Kidney (tissue), 14 donors: ENCODE measurements around the gene FMN2. TPM values are rescaled to one million over a fixed set of nuclear protein-coding genes. Genes with fewer than 3 reads are reported as not detected.

Source experiments
- DNase-seq, 5 donors: peaks; one replicate each; pipeline ENCODE4 v3.0.0-alpha.2; 2013 to 2020
- FAIRE-seq: peaks from 2 replicates; lab custom pipeline; 2012; peaks lifted over from hg19 to GRCh38; lab: Jason Lieb, UNC
- H3K27ac ChIP-seq, 2 donors: one replicate each; pipeline ENCODE4 v1.7.0; 2013; ENCODE audit warnings: low read depth in 2 of 2, low read length in 2 of 2, inconsistent platforms in 1 of 2
- H3K27me3 ChIP-seq: one replicate; pipeline ENCODE4 v1.7.1; 2013; ENCODE audit warnings: low read length, inconsistent platforms; ENCODE audit not compliant: control insufficient read depth, insufficient read depth
- H3K36me3 ChIP-seq, 3 donors: one replicate each; pipeline versions ENCODE4 v1.7.0 to v1.7.1; 2013; ENCODE audit warnings: low read length in 3 of 3, control low read depth in 1 of 3, inconsistent platforms in 1 of 3; ENCODE audit not compliant: insufficient read depth in 3 of 3, control insufficient read depth in 2 of 3
- H3K4me1 ChIP-seq, 3 donors: one replicate each; pipeline versions ENCODE4 v1.7.0 to v1.7.1; 2013; ENCODE audit warnings: low read length in 3 of 3, inconsistent platforms in 1 of 3, low read depth in 1 of 3; ENCODE audit not compliant: control insufficient read depth in 2 of 3, insufficient read depth in 2 of 3
- H3K4me3 ChIP-seq, 3 donors: one replicate each; pipeline versions ENCODE4 v1.7.0 to v1.8.1; 2013; ENCODE audit warnings: low read length in 3 of 3, control low read depth in 1 of 3, inconsistent platforms in 1 of 3
- H3K9ac ChIP-seq, 3 donors: one replicate each; pipeline versions ENCODE4 v1.7.0 to v1.7.1; 2013; ENCODE audit warnings: low read length in 3 of 3, control low read depth in 1 of 3, inconsistent platforms in 1 of 3
- H3K9me3 ChIP-seq, 3 donors: one replicate each; pipeline versions ENCODE4 v1.7.0 to v1.7.1; 2013; ENCODE audit warnings: low read length in 3 of 3, control low read depth in 1 of 3, inconsistent platforms in 1 of 3; ENCODE audit not compliant: control insufficient read depth in 2 of 3, insufficient read depth in 1 of 3
- intact Hi-C: fragments of 100-400 bp; cut with DNase I; formaldehyde crosslinking; loops from one replicate; pipeline ENCODE4 v1.11.1; 2022
- polyA plus RNA-seq: library from polyadenylated mRNA; stranded (reverse); fragments of 350-450 nt; fragmentation: Illumina TruSeq; extraction: RNeasy Lipid Tissue Mini Kit (QIAGEN cat#74804); gene quantifications from one replicate; pipeline ENCODE4 v1.2.3, GENCODE V29; 2014; ENCODE audit warnings: low read depth, low replicate concordance; ENCODE audit not compliant: insufficient read depth
- total RNA-seq: library from RNA; stranded (reverse); fragmentation: NEBNext Ultra II Directional; extraction: Animal tissue kit (Norgen Biotek cat#: 25700); gene quantifications from one replicate; pipeline ENCODE4 v1.2.1, GENCODE V29; 2021
- TF ChIP-seq, protein P1 (sequence below): IDR thresholded peaks from 3 replicates; pipeline ENCODE4 v1.5.1; 2012; ENCODE audit warnings: mild to moderate bottlenecking, moderate library complexity, borderline replicate concordance; ENCODE audit not compliant: insufficient read depth; ENCODE audit errors: extremely low read depth
- donor health status: control.
- donor health status: control.
- donor health status: control.
- donor health status: control.
- donor health status: control.
- donor health status: DM: yes; HTN: yes; CAD: no.
- donor health status: Normal renal cell carcinoma (clear cell type).

The FMN2 gene
- total and polyA plus RNA-seq, 2 donors from 2014 or later, result 0.06 to 3.4 TPM

DNA sequence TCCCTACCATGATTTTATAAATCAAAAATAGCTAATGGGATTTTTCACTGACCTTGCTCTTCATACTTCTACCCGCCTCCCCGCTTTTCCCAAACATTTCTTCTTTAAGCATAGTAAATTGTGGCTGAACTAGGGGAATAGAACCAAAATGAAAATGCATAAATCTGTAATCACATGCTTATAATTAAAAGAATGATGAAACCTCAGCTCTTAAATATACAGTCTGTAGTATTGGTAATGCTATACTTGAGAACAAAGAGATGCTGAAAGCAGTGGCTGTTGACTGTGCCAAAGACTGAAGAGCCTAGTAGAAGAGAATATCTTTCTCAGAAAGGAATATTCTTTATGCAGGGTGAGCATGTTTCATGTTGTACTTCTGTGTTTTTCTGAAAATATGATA lies 271.1 kb downstream of the FMN2 start:
- intact Hi-C loops, result no loop called here
- H3K4me1 ChIP-seq, result no peaks in the 10 kb centered on the region
- no peak overlapping the region for H3K27ac ChIP-seq
- H3K9ac ChIP-seq, result no peak overlapping the region
- TF ChIP-seq, protein P1, sequence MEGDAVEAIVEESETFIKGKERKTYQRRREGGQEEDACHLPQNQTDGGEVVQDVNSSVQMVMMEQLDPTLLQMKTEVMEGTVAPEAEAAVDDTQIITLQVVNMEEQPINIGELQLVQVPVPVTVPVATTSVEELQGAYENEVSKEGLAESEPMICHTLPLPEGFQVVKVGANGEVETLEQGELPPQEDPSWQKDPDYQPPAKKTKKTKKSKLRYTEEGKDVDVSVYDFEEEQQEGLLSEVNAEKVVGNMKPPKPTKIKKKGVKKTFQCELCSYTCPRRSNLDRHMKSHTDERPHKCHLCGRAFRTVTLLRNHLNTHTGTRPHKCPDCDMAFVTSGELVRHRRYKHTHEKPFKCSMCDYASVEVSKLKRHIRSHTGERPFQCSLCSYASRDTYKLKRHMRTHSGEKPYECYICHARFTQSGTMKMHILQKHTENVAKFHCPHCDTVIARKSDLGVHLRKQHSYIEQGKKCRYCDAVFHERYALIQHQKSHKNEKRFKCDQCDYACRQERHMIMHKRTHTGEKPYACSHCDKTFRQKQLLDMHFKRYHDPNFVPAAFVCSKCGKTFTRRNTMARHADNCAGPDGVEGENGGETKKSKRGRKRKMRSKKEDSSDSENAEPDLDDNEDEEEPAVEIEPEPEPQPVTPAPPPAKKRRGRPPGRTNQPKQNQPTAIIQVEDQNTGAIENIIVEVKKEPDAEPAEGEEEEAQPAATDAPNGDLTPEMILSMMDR, result no peak
- FAIRE-seq, result no peak
- H3K4me3 ChIP-seq, result no peak overlapping the region
- no peaks in the 10 kb centered on the region for H3K9me3 ChIP-seq
- H3K36me3 ChIP-seq, result no peaks in the 10 kb centered on the region
- H3K27me3 ChIP-seq, result no peaks in the 10 kb centered on the region
- no peak for DNase-seq

- intact Hi-C loops, result no loop called here
- Histone ChIP-seq H3K9ac (no peak overlapping the region), H3K4me1 (no peaks in the 10 kb centered on the region), H3K27me3 (no peaks in the 10 kb centered on the region), H3K9me3 (no peaks in the 10 kb centered on the region), H3K27ac (no peak overlapping the region), H3K36me3 (no peaks in the 10 kb centered on the region), H3K4me3 (no peak overlapping the region)
- FAIRE-seq, result no peak
- no peak for DNase-seq
- TF ChIP-seq, protein P1, result no peak
These were observed 271.6 kb downstream of the FMN2 start for GRCh38 chr1:240363315-240363714.

DNA sequence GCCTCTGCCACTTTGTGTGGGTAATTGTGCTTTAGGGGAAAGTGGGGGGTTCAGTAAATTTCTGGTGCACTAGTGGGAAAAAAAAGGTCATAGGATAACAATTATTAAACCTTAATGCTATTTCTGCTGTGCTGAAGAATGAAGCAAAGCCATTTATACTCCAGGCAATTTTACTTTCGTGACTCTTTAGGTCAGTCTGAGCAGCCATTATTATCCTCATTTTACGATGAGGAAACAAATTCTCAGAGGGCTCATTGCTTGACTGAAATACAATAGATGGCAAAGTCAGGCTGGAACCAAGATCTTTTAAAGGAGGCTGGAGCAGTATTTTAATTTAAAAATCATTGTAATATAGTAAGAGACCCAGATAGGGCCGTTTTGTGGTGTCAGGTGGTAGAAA lies 272.2 kb downstream of the FMN2 start:
- no peak for FAIRE-seq

More for the DNA sequence above, 272.2 kb downstream of the FMN2 start:
- Histone ChIP-seq H3K27me3 (no peaks in the 10 kb centered on the region), H3K9ac (no peak overlapping the region), H3K4me1 (no peaks in the 10 kb centered on the region), H3K36me3 (no peaks in the 10 kb centered on the region), H3K27ac (no peak overlapping the region), H3K4me3 (no peak overlapping the region), H3K9me3 (no peaks in the 10 kb centered on the region)
- TF ChIP-seq, protein P1, result no peak
- no peak for DNase-seq
- intact Hi-C loops, result no loop called here
